ENCODE data around the gene NDOR1. TPM values are rescaled to one million over a fixed set of nuclear protein-coding genes. Genes with fewer than 3 reads are reported as not detected.

Gene NDOR1
- total RNA-seq, 3 donors from 2014 or later = 15.9 to 19.7 (median 19.0) TPM

DNA sequence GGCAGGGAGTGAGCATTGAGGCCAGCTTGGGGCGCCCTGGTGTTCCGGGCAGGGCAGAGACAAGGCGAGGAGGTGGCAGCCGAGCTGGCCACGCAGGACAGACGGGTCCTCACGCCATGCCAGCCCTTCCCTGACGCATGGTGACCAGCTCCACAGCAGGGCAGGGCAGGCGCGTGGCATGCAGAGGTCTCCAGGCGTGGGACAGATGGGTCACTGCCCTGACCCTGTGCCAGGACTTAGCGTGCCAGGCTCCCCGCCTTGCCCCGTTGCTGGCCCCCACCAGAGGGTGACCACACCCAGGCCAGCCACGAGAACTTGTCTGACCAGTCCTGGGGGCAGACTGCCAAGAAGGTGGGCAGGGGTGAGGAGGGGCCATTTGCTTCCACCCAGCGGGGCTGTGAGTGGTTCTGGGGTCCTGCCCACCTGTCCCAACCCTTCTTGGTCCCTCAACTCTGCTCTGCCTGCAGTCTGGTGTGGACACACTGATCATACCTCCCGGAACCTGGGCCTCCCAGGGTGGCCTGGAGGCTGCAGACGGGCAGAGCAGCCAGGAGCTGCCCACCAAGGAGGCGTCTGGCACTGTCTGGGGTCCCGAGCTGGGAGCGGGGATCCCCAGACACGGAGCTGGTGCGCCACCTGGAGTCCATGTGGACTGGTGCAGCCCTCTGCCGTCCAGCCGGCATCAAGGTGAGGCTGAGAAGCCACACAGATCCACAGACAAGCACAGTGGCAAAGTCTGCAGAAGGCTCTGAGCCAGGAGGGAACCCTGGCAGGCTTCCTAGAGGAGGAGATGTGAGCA is 21.8 kb downstream of the NDOR1 start, which contains the start of gene RNF224:
Gene RNF224 (plus strand): TSS at position 449 of the 799 bp plus-strand sequence. CDS start 834 bp downstream, outside the sequence.
- no peaks in the 10 kb centered on the region for H3K9me3 ChIP-seq
- H3K36me3 ChIP-seq (ENCODE audit: low read depth) = no peaks in the 10 kb centered on the region
- intact Hi-C loops (cut with DNase I, micrococcal nuclease) = no loop called here
- peaks cover 38% of the 10 kb centered on the region for H3K4me1 ChIP-seq (ENCODE audit: low read depth)
- no peak within 1 kb of the TSS for H3K4me3 ChIP-seq
- peak; percentile 85 to 91 (median 88) for DNase-seq
- ATAC-seq = peak; percentile 57
- TF ChIP-seq, protein P1, sequence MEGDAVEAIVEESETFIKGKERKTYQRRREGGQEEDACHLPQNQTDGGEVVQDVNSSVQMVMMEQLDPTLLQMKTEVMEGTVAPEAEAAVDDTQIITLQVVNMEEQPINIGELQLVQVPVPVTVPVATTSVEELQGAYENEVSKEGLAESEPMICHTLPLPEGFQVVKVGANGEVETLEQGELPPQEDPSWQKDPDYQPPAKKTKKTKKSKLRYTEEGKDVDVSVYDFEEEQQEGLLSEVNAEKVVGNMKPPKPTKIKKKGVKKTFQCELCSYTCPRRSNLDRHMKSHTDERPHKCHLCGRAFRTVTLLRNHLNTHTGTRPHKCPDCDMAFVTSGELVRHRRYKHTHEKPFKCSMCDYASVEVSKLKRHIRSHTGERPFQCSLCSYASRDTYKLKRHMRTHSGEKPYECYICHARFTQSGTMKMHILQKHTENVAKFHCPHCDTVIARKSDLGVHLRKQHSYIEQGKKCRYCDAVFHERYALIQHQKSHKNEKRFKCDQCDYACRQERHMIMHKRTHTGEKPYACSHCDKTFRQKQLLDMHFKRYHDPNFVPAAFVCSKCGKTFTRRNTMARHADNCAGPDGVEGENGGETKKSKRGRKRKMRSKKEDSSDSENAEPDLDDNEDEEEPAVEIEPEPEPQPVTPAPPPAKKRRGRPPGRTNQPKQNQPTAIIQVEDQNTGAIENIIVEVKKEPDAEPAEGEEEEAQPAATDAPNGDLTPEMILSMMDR (IDR thresholded peaks at IDR 0.05) = peak; percentile 74

GRCh38 chr9:137227853-137228505 is 22.5 kb downstream of the NDOR1 start:
- intact Hi-C loops (cut with DNase I, micrococcal nuclease) = no loop called here
- H3K4me3 ChIP-seq = no peak overlapping the region
- ATAC-seq (no peak), DNase-seq (no peak)
- no peaks in the 10 kb centered on the region for H3K9me3 ChIP-seq
- H3K36me3 ChIP-seq (ENCODE audit: low read depth) = no peaks in the 10 kb centered on the region
- TF ChIP-seq, protein P1 (IDR thresholded peaks at IDR 0.05) = no peak
- H3K4me1 ChIP-seq (ENCODE audit: low read depth) = peaks cover 31% of the 10 kb centered on the region

- Histone ChIP-seq H3K4me3 (no peak overlapping the region), H3K9me3 (no peaks in the 10 kb centered on the region), H3K36me3 (ENCODE audit: low read depth) (no peaks in the 10 kb centered on the region), H3K4me1 (ENCODE audit: low read depth) (peaks cover 29% of the 10 kb centered on the region)
- intact Hi-C loops (cut with DNase I, micrococcal nuclease) = no loop called here
- ATAC-seq (no peak), DNase-seq (no peak)
- TF ChIP-seq, protein P1 (IDR thresholded peaks at IDR 0.05) = no peak
Measured at GRCh38 chr9:137228506-137228967, 23.0 kb downstream of the NDOR1 start.

GRCh38 chr9:137228968-137229896 is 23.7 kb downstream of the NDOR1 start:
- no peaks in the 10 kb centered on the region for H3K36me3 ChIP-seq (ENCODE audit: low read depth)
- TF ChIP-seq, protein P1 (IDR thresholded peaks at IDR 0.05) = no peak
- H3K9me3 ChIP-seq = no peaks in the 10 kb centered on the region
- intact Hi-C loops (cut with DNase I, micrococcal nuclease) = no loop called here
- no peak overlapping the region for H3K4me3 ChIP-seq
- H3K4me1 ChIP-seq (ENCODE audit: low read depth) = peaks cover 25% of the 10 kb centered on the region
- ATAC-seq = no peak
- DNase-seq = no peak
